ENCODE measurements around the gene ERO1B.

Gene ERO1B

DNA sequence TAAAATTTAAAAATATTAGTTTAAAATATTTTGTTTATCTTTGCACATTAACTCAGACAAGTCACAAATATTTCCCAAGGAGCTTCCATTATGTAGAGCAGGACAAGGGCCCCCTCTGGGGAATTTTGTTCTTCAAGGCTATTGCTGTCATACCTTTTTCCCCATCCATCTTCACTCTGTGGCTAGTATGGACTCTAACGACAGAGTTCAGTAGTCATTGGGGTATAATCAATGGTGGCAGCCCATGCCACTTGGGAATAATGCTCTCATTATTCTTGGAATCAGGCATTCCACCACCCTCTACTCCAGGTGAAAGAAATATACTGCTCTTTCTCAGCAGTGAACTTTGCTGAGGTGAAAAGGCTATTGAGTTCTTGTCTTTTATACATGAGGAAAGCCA is 38.5 kb upstream of the ERO1B start:
- no peak overlapping the region for H3K23ac ChIP-seq (ENCODE audit: low read length in 2 of 2)
- H3K27me3 ChIP-seq (ENCODE audit: control insufficient read depth in 1 of 2, insufficient read depth in 1 of 2, low read length in 2 of 2) = no peaks in the 10 kb centered on the region
- peaks cover 29% of the 10 kb centered on the region for H3K9me3 ChIP-seq (ENCODE audit: control insufficient read depth, low read length)
- H4K91ac ChIP-seq (ENCODE audit: low read length) = no peak overlapping the region
- H3K79me1 ChIP-seq (replicated peaks; ENCODE audit: low read length, poor library complexity, severe bottlenecking) = no peaks in the 10 kb centered on the region
- no peak for DNase-seq
- H2AFZ ChIP-seq (ENCODE audit: low read depth, low read length) = no peak overlapping the region
- no peak overlapping the region for H3K9ac ChIP-seq (ENCODE audit: low read length)
- no peak overlapping the region for H3K4ac ChIP-seq (ENCODE audit: low read depth in 1 of 2, low read length in 2 of 2)
- no peak overlapping the region for H2BK15ac ChIP-seq (ENCODE audit: low read depth, poor library complexity, severe bottlenecking)
- no peaks in the 10 kb centered on the region for H3K4me1 ChIP-seq (ENCODE audit: control insufficient read depth, insufficient read depth, low read depth, low read length)
- no peaks in the 10 kb centered on the region for H3K36me3 ChIP-seq (ENCODE audit: control insufficient read depth in 1 of 2, insufficient read depth in 2 of 2, low read depth in 1 of 2, low read length in 2 of 2)
- H3K4me2 ChIP-seq (ENCODE audit: low read length, poor library complexity, severe bottlenecking) = no peak overlapping the region
- no peak overlapping the region for H3K14ac ChIP-seq (ENCODE audit: low read length in 2 of 2)
- no peak overlapping the region for H2BK120ac ChIP-seq (ENCODE audit: low read depth, low read length)
- no peak overlapping the region for H3K4me3 ChIP-seq (ENCODE audit: insufficient read depth in 1 of 2, low read depth in 1 of 2, low read length in 2 of 2)
- H2BK12ac ChIP-seq (ENCODE audit: low read length in 2 of 2) = no peak overlapping the region
- no peak overlapping the region for H3K27ac ChIP-seq (ENCODE audit: low read length, poor library complexity, severe bottlenecking)
- no peak overlapping the region for H2AK5ac ChIP-seq (ENCODE audit: low read length, severe bottlenecking)
- no peak overlapping the region for H3K18ac ChIP-seq (ENCODE audit: low read depth in 1 of 2, low read length in 2 of 2)
- no peak overlapping the region for H2BK5ac ChIP-seq (ENCODE audit: low read depth, low read length, poor library complexity, severe bottlenecking)
- WGBS = no CpG with 5 or more reads among the region's 1 CpG
- no peak overlapping the region for H4K8ac ChIP-seq (ENCODE audit: low read length)

GRCh38 chr1:236316437-236316836 is 34.7 kb upstream of the ERO1B start:
- Histone ChIP-seq H3K4me1 (ENCODE audit: control insufficient read depth, insufficient read depth, low read depth, low read length) (no peaks in the 10 kb centered on the region), H3K9me3 (ENCODE audit: control insufficient read depth, low read length) (peaks cover 9% of the 10 kb centered on the region), H3K27me3 (ENCODE audit: control insufficient read depth in 1 of 2, insufficient read depth in 1 of 2, low read length in 2 of 2) (no peaks in the 10 kb centered on the region), H2BK12ac (ENCODE audit: low read length in 2 of 2) (no peak overlapping the region), H2AK5ac (ENCODE audit: low read length, severe bottlenecking) (no peak overlapping the region), H2AFZ (ENCODE audit: low read depth, low read length) (no peak overlapping the region), H3K18ac (ENCODE audit: low read depth in 1 of 2, low read length in 2 of 2) (no peak overlapping the region), H4K8ac (ENCODE audit: low read length) (no peak overlapping the region), H3K9ac (ENCODE audit: low read length) (no peak overlapping the region), H3K36me3 (ENCODE audit: control insufficient read depth in 1 of 2, insufficient read depth in 2 of 2, low read depth in 1 of 2, low read length in 2 of 2) (no peaks in the 10 kb centered on the region), H4K91ac (ENCODE audit: low read length) (no peak overlapping the region), H2BK15ac (ENCODE audit: low read depth, poor library complexity, severe bottlenecking) (no peak overlapping the region), H3K4ac (ENCODE audit: low read depth in 1 of 2, low read length in 2 of 2) (no peak overlapping the region), H3K4me3 (ENCODE audit: insufficient read depth in 1 of 2, low read depth in 1 of 2, low read length in 2 of 2) (no peak overlapping the region), H3K14ac (ENCODE audit: low read length in 2 of 2) (no peak overlapping the region), H3K27ac (ENCODE audit: low read length, poor library complexity, severe bottlenecking) (no peak overlapping the region), H2BK5ac (ENCODE audit: low read depth, low read length, poor library complexity, severe bottlenecking) (no peak overlapping the region), H3K23ac (ENCODE audit: low read length in 2 of 2) (no peak overlapping the region), H3K4me2 (ENCODE audit: low read length, poor library complexity, severe bottlenecking) (no peak overlapping the region), H3K79me1 (replicated peaks; ENCODE audit: low read length, poor library complexity, severe bottlenecking) (no peaks in the 10 kb centered on the region), H2BK120ac (ENCODE audit: low read depth, low read length) (no peak overlapping the region)
- WGBS = 90% methylated on average over 1 of the region's 2 CpGs
- DNase-seq = no peak

- H3K4ac ChIP-seq (ENCODE audit: low read depth in 1 of 2, low read length in 2 of 2) = no peak overlapping the region
- WGBS = 89% methylated on average over 1 of the region's 2 CpGs
- H2BK120ac ChIP-seq (ENCODE audit: low read depth, low read length) = no peak overlapping the region
- no peaks in the 10 kb centered on the region for H3K79me1 ChIP-seq (replicated peaks; ENCODE audit: low read length, poor library complexity, severe bottlenecking)
- H3K4me3 ChIP-seq (ENCODE audit: insufficient read depth in 1 of 2, low read depth in 1 of 2, low read length in 2 of 2) = no peak overlapping the region
- no peak overlapping the region for H2AK5ac ChIP-seq (ENCODE audit: low read length, severe bottlenecking)
- H3K9me3 ChIP-seq (ENCODE audit: control insufficient read depth, low read length) = peaks cover under 1% of the 10 kb centered on the region
- H3K36me3 ChIP-seq (ENCODE audit: control insufficient read depth in 1 of 2, insufficient read depth in 2 of 2, low read depth in 1 of 2, low read length in 2 of 2) = no peaks in the 10 kb centered on the region
- H3K14ac ChIP-seq (ENCODE audit: low read length in 2 of 2) = no peak overlapping the region
- no peak overlapping the region for H4K91ac ChIP-seq (ENCODE audit: low read length)
- no peak overlapping the region for H2BK15ac ChIP-seq (ENCODE audit: low read depth, poor library complexity, severe bottlenecking)
- H3K18ac ChIP-seq (ENCODE audit: low read depth in 1 of 2, low read length in 2 of 2) = no peak overlapping the region
- H3K4me2 ChIP-seq (ENCODE audit: low read length, poor library complexity, severe bottlenecking) = no peak overlapping the region
- H2BK12ac ChIP-seq (ENCODE audit: low read length in 2 of 2) = no peak overlapping the region
- H3K23ac ChIP-seq (ENCODE audit: low read length in 2 of 2) = no peak overlapping the region
- H2BK5ac ChIP-seq (ENCODE audit: low read depth, low read length, poor library complexity, severe bottlenecking) = no peak overlapping the region
- no peaks in the 10 kb centered on the region for H3K27me3 ChIP-seq (ENCODE audit: control insufficient read depth in 1 of 2, insufficient read depth in 1 of 2, low read length in 2 of 2)
- no peak for DNase-seq
- H4K8ac ChIP-seq (ENCODE audit: low read length) = no peak overlapping the region
- H2AFZ ChIP-seq (ENCODE audit: low read depth, low read length) = no peak overlapping the region
- no peaks in the 10 kb centered on the region for H3K4me1 ChIP-seq (ENCODE audit: control insufficient read depth, insufficient read depth, low read depth, low read length)
- no peak overlapping the region for H3K27ac ChIP-seq (ENCODE audit: low read length, poor library complexity, severe bottlenecking)
- H3K9ac ChIP-seq (ENCODE audit: low read length) = no peak overlapping the region
Observed at GRCh38 chr1:236315518-236315917, 33.8 kb upstream of the ERO1B start.

DNA sequence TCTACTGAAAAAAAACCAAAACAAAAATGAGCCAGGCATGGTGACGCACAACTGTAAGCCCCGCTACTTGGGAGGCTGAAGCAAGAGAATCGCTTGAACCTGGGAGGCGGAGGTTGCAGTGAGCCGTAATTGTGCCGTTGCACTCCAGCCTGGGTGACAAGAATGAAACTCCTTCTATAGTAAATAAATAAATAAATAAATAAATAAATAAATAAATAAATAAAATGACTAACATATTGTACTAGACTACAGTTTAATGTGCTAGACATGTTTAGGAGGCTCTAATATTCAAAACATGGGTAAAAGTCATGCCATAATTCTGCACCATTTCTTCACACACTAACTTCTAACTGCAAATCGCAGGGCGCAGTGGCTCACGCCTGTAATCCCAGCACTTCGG is 33.3 kb upstream of the ERO1B start:
- Histone ChIP-seq H2BK15ac (ENCODE audit: low read depth, poor library complexity, severe bottlenecking) (no peak overlapping the region), H4K91ac (ENCODE audit: low read length) (no peak overlapping the region), H2AFZ (ENCODE audit: low read depth, low read length) (no peak overlapping the region), H3K27me3 (ENCODE audit: control insufficient read depth in 1 of 2, insufficient read depth in 1 of 2, low read length in 2 of 2) (no peaks in the 10 kb centered on the region), H3K14ac (ENCODE audit: low read length in 2 of 2) (no peak overlapping the region), H3K79me1 (replicated peaks; ENCODE audit: low read length, poor library complexity, severe bottlenecking) (no peaks in the 10 kb centered on the region), H3K27ac (ENCODE audit: low read length, poor library complexity, severe bottlenecking) (no peak overlapping the region), H3K4ac (ENCODE audit: low read depth in 1 of 2, low read length in 2 of 2) (no peak overlapping the region), H3K9ac (ENCODE audit: low read length) (no peak overlapping the region), H2BK120ac (ENCODE audit: low read depth, low read length) (no peak overlapping the region), H3K4me2 (ENCODE audit: low read length, poor library complexity, severe bottlenecking) (no peak overlapping the region), H3K36me3 (ENCODE audit: control insufficient read depth in 1 of 2, insufficient read depth in 2 of 2, low read depth in 1 of 2, low read length in 2 of 2) (no peaks in the 10 kb centered on the region), H3K4me3 (ENCODE audit: insufficient read depth in 1 of 2, low read depth in 1 of 2, low read length in 2 of 2) (no peak overlapping the region), H4K8ac (ENCODE audit: low read length) (no peak overlapping the region), H2BK5ac (ENCODE audit: low read depth, low read length, poor library complexity, severe bottlenecking) (no peak overlapping the region), H3K23ac (ENCODE audit: low read length in 2 of 2) (no peak overlapping the region), H3K4me1 (ENCODE audit: control insufficient read depth, insufficient read depth, low read depth, low read length) (no peaks in the 10 kb centered on the region), H3K18ac (ENCODE audit: low read depth in 1 of 2, low read length in 2 of 2) (no peak overlapping the region), H3K9me3 (ENCODE audit: control insufficient read depth, low read length) (no peaks in the 10 kb centered on the region), H2AK5ac (ENCODE audit: low read length, severe bottlenecking) (no peak overlapping the region), H2BK12ac (ENCODE audit: low read length in 2 of 2) (no peak overlapping the region)
- 95% methylated on average over 9 of the region's 10 CpGs for WGBS
- no peak for DNase-seq

Data from mesenchymal stem cell (in vitro differentiated cells and primary cell).